Activated CD8-positive, alpha-beta memory T cell treated with anti-CD3 and anti-CD28 coated beads, Interleukin-2, amount 50 U/mL, for 1 hour (primary cell): ENCODE data around the gene DTD1.

Experiments
- DNase-seq: peaks from one replicate; pipeline ENCODE4 v3.0.0-alpha.2; 2020; ENCODE audit errors: extremely low read depth

DTD1 gene

GRCh38 chr20:18615020-18615650, 27.3 kb downstream of the DTD1 start:
- no peak for DNase-seq

GRCh38 chr20:18621004-18621403, 33.1 kb downstream of the DTD1 start:
- DNase-seq, result no peak

GRCh38 chr20:18623156-18623910, 35.5 kb downstream of the DTD1 start:
- DNase-seq, result no peak

DNA sequence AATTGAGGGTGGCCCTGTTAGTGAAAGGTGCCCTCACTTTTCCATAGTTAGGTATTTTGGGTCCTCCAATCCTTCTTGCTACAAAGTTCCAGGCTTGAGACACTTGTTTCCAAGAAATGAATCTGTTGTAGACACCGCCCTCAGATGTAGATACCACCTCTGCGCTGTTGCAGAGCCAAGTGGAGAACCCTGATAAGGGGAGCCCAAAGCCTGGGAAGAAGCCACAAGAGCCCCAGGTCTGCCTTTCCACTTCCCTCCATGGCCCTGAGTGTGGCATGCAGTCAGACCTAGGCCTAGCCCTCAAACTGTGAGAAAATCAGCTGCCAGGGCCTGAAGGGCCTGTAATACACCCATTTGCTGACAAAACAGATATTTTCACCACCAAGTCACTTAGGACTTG, 37.1 kb downstream of the DTD1 start:
- DNase-seq, result no peak

DNA sequence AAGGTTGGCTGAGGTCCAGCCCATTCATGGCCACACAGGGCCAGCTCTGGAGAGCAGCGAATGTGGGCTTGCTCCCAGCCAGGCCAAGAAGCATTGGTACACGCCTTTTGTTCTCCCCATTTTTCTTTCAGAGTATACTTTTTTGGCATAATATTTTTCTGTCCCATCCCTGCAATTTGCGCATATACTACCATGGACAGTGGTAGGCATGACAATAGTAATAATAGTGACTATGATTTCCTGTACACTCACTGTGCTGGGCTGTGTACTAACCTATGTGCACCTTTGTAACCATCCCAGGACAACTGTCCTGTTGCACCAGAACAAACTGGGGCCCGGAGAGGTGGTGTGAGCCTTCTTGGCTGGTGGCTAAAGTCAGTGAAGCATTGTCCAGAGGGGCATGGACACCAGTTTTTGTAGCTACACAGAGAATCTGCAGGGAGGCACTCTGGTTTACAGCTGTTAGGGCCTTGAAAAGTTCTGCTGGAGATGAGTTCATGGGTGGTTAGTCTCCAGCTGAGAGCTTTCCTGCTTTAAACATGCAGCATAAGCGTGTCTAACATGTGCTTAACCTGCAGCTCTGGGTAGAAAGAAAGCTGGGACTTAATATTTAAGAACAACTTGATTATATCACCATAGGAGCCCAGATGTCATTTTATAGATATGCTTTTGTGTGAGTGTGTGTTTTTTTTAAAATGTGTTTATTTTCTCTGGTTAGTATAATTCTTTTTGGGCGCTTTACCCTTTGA, 38.2 kb downstream of the DTD1 start:
- no peak for DNase-seq

- DNase-seq, result no peak
Measured at GRCh38 chr20:18628330-18628920, 40.6 kb downstream of the DTD1 start.

DNA sequence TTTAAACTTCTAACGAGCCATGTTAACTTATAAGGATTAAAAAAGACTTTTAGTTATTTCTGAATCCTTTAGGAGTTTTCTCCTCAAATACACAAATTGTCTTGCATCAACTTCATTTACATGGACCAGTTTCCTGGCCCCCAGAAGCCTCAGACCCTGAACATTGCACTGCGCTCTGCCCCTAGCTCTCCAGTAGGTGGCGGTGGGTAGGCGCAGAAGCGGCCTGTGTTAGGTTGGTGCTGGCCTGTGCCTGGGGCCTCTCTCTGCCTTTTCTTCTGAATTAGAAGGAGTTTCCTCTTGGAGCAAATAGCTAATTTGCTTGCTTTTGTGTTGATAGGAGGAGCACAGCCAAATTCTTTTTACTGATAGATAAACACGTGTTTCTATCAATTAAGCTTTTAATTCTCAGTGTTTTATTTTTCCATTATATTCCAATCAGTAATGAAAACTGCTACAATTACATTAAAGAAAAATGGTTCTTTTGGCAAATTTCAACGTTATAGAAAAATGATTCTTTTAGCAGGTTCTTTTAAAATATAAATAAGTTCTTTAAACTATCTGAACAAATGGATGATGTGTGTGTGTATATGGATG, 44.4 kb downstream of the DTD1 start:
- no peak for DNase-seq

GRCh38 chr20:18633411-18633810, 45.6 kb downstream of the DTD1 start:
- DNase-seq, result no peak

DNA sequence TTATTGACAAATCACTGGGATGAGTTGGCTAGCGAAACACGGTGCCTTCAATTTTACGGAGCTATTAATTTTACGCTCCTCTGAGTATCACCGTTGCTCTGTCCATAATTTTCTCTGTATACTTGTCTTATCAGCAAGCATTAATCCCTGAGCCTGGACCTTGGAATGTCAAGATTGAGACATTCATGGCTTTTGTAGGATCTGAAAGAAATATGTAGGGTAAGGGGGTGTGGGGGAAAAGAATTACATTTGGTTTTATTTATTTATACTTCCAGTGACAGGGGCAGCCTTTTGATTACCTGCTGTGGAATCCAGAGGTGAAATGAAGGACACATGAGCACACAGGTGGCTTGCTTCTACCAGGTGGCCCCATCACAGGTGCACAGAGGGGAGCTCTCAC, 46.6 kb downstream of the DTD1 start:
- no peak for DNase-seq

GRCh38 chr20:18635380-18635779, 47.5 kb downstream of the DTD1 start:
- DNase-seq, result no peak

DNA sequence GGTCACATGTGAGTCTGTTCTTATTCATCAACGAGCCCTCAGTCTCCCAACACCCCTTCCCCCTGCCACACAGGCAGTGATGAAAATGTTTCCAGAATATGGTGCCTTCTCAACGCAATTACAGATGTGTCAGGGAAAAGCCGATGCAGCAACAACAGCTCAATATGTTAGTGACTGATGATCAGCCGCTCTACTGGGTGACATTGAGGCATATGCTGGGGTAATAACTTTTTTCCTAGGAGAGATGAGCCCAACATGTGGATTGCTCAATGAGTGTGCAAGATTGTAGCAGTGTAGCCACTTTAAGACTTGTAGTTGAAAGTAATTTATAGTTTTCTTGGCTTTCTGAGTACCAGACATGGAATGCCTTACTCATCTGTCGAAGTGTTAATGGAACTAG, 49.4 kb downstream of the DTD1 start:
- no peak for DNase-seq

DNA sequence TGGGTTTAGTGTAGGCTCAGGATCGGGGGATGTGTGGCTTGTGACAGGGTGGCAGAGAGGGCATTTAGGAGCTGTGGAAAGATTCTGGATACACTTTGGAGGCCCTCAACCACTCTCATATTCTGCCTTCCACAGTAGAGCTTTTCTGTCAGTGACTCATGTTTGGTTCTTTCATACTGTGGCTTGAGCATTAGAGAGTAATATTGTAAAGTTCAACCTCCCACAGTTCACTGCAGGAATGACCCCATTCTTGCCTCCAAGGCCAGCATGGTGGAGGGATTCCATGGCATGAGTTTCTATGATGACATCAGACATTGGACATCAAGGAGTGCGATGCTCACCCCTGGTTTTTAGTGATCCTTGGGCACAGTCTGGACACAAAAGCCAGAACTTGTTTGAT, 50.9 kb downstream of the DTD1 start:
- DNase-seq, result no peak

GRCh38 chr20:18639501-18639979, 51.7 kb downstream of the DTD1 start:
- DNase-seq, result no peak

GRCh38 chr20:18645196-18645745, 57.4 kb downstream of the DTD1 start:
- no peak for DNase-seq

- no peak for DNase-seq
Measured at GRCh38 chr20:18645851-18646250, 58.0 kb downstream of the DTD1 start.

DNA sequence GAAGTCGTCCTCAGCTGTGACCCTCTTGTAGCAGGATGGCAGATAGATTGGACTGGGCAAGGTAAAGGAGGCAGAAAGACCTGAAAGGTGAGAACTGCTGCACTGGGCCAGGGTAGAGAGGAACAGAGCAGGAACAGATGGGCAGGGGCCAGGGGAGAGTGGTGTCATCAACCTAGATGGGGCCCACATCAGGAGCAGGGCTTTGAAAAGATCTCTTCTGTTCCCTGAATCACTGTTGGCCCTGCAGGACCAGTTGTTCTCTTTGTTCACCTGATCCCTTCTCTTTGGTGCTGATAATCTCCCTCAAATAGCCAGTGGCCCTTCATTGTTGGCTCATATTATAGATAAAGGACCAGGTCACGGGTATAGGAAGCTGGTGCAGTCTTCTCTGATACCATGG, 59.9 kb downstream of the DTD1 start:
- no peak for DNase-seq

- no peak for DNase-seq
Measured at GRCh38 chr20:18650224-18650623, 62.4 kb downstream of the DTD1 start.

DNA sequence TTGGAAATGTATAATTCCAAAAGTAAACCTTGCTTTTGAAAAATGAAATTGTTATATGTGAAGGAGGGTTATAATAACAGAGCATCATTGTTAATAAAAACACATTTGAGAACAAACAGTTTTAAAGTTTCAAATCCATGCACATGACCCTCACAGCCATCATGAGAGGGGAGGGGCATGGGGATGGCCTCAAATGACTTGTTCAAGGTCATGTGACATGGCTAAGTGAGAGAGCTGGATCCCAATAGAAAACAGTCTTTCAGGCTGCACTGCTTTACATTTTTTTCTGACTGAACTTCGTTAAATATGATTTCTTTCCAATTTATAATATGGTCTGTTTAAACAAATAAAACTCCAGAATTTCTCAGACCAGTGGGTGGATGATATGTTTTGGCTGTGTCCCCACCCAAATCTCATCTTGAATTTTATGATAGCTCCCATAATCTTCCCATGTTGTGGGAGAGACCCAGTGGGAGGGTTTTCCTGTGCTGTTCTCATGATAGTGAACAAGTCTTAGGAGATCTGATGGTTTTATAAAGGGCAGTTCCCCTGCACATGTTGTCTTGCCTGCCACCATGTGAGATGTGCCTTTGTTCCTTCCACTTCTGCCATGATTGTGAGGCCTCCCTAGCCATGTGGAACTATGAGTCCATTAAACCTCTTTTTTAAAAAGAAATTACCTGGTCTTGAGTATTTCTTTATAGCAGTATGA, 66.0 kb downstream of the DTD1 start:
- DNase-seq, result no peak

- DNase-seq, result no peak
Measured at GRCh38 chr20:18654448-18654773, 66.6 kb downstream of the DTD1 start.

DNA sequence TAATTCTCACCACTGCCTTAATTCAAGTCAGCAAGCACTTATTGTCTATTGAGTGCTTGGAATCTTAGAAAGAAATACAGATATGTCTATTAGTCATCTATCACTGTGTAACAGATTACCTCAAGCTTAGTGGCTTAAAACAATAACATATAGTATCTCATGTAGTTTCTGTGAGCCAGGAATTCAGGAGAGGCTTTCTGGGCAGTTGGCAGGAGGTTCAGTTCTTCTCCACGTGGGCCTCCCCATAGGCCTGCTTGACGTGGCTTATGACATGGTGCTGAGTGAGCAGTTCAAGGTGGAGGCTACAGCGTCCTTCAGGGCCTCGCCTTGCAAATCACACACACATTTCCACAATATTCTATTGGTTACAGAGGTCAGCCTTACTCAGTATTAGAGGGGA, 69.7 kb downstream of the DTD1 start:
- DNase-seq, result no peak
